Heart left ventricle (tissue), 13 donors: ENCODE data around the gene NCLN.

Source experiments
- CTCF ChIP-seq, 12 donors: fragments of 200-600 bp; sonication (generic) in 4 of 12; IDR thresholded peaks; one replicate each; pipeline versions ENCODE4 v1.5.0 to v1.8.0; 2018 to 2022; ENCODE audit warnings: antibody characterized with exemption in 12 of 12, mild to moderate bottlenecking in 5 of 12
- POLR2A ChIP-seq, 2 donors: fragments of 450-650 bp; IDR thresholded peaks; one replicate each; pipeline ENCODE4 v1.6.1; 2017; ENCODE audit warnings: antibody characterized with exemption in 2 of 2, mild to moderate bottlenecking in 2 of 2, moderate library complexity in 2 of 2
- donor health status: ischemic (EF 13 %, LVEDD 7.1; RV severe dilation, severe dysfunction).
- donor health status: DM: no; HTN: yes; CAD: no.
- donor health status: DM: no; HTN: no; CAD: no.
- donor health status: ischemic (EF 25% LVEDD 6.9; RV normal size, moderate dysfunction).
- donor health status: ischemic (EF 25% LVEDD 5.7; RV mildly dilated, moderate dysfunction).
- donor health status: ischemic (EF 35%, LVEDD 5.7; RV mildly dilated, moderate dysfunction).
- donor health status: nonischemic (EF 11% LVEDD 7.7; RV severe dilation, severe dysfunction).
- donor health status: DM: yes; HTN: yes; CAD: no.
- donor health status: PGD.
- donor health status: ischemic (EF 29% LVEDD 5.4; RV normal size, mild dysfunction).
- donor health status: nonischemic (EF 23%, LVEDD 6.1; RV moderate dilation, normal function).

- TF ChIP-seq CTCF (IDR thresholded peaks at IDR 0.05): no peak
- no peak for TF ChIP-seq POLR2A (IDR thresholded peaks at IDR 0.05)
These were observed 20.7 kb downstream of the NCLN start for GRCh38 chr19:3206216-3206953.
